GM12892 (cell line): ENCODE results near the gene PERM1.

ENCODE experiments used
- POLR2A ChIP-seq: IDR thresholded peaks from 2 replicates; pipeline ENCODE4 v1.6.1; 2011; ENCODE audit warnings: low read depth, low read length, control low read depth
- POLR2AphosphoS5 ChIP-seq: IDR thresholded peaks from 2 replicates; pipeline ENCODE4 v1.6.1; 2011; ENCODE audit warnings: low read depth, low read length, control low read depth

- no peak for TF ChIP-seq POLR2A
- TF ChIP-seq POLR2AphosphoS5, result no peak
Observed at GRCh38 chr1:1019122-1019999, 37.5 kb upstream of the PERM1 start.
